SK-N-SH (cell line): ENCODE results near the gene RPAP3. TPM values are rescaled to one million over a fixed set of nuclear protein-coding genes. Genes with fewer than 3 reads are reported as not detected.

Experiments
- CTCF ChIA-PET: fragments of 300-600, 350-600 bp; formaldehyde crosslinking; extraction: SDS; loops from one replicate; lab custom pipeline; 2021; lab: Yijun Ruan, JAX
- POLR2A ChIA-PET: fragments of 350-600 bp; sonication (Branson Sonifier 250); formaldehyde crosslinking; extraction: SDS; loops from one replicate; lab custom pipeline; 2020; ENCODE audit warnings: antibody characterized with exemption, inconsistent platforms; lab: Yijun Ruan, JAX
- DNase-seq: peaks from one replicate; pipeline ENCODE4 v3.0.0; 2012
- H2AFZ ChIP-seq: fragments of 200-600 bp; sonication (generic); 2 replicates; pipeline ENCODE4 v1.8.1; 2016; ENCODE audit warnings: antibody characterized with exemption, mild to moderate bottlenecking, low read depth
- H3F3A ChIP-seq: fragments of 200-600 bp; sonication (generic); replicated peaks from 2 replicates; pipeline ENCODE3; 2016; ENCODE audit warnings: antibody characterized with exemption, mild to moderate bottlenecking; ENCODE audit not compliant: insufficient read depth
- H3K27ac ChIP-seq, 2 experiments: fragments of 200-500 bp in 1 of 2; fragments of 200-600 bp in 1 of 2; sonication (Bioruptor generic) in 1 of 2; sonication (generic), shearing (Covaris generic) in 1 of 2; 2 replicates each; pipeline versions ENCODE4 v1.5.1 to v1.6.1; 2014 to 2016; ENCODE audit warnings: low read depth in 2 of 2, inconsistent platforms in 1 of 2, low read length in 1 of 2, mild to moderate bottlenecking in 1 of 2, mixed read lengths in 1 of 2
- H3K27me3 ChIP-seq: fragments of 200-600 bp; sonication (generic), shearing (Covaris generic); 2 replicates; pipeline ENCODE4 v1.6.1; 2016; ENCODE audit warnings: mixed run types; ENCODE audit not compliant: insufficient read depth
- H3K36me3 ChIP-seq, 2 experiments: fragments of 200-500 bp in 1 of 2; fragments of 200-600 bp in 1 of 2; sonication (Bioruptor generic) in 1 of 2; sonication (generic) in 1 of 2; replicated peaks in 1 of 2; 2 replicates each; pipeline versions ENCODE3 to v1.5.1; 2014 to 2016; ENCODE audit warnings: low read length in 1 of 2, mild to moderate bottlenecking in 1 of 2; ENCODE audit not compliant: insufficient read depth in 2 of 2, control insufficient read depth in 1 of 2
- H3K4me1 ChIP-seq, 2 experiments: fragments of 200-500 bp in 1 of 2; fragments of 200-600 bp in 1 of 2; sonication (Bioruptor generic) in 1 of 2; sonication (generic), shearing (Covaris generic) in 1 of 2; 2 replicates each; pipeline versions ENCODE4 v1.5.1 to v1.6.1; 2014 to 2016; ENCODE audit warnings: low read depth in 1 of 2, low read length in 1 of 2, mixed run types in 1 of 2; ENCODE audit not compliant: insufficient read depth in 2 of 2, control insufficient read depth in 1 of 2
- H3K4me2 ChIP-seq: fragments of 200-600 bp; sonication (generic), shearing (Covaris generic); 2 replicates; pipeline ENCODE4 v1.6.1; 2017; ENCODE audit warnings: mixed run types
- H3K4me3 ChIP-seq, 2 experiments: fragments of 200-500 bp in 1 of 2; fragments of 200-600 bp in 1 of 2; sonication (Bioruptor generic) in 1 of 2; sonication (generic), shearing (Covaris generic) in 1 of 2; 2 replicates each; pipeline versions ENCODE4 v1.5.1 to v1.8.1; 2014 to 2016; ENCODE audit warnings: low read depth in 2 of 2, inconsistent platforms in 1 of 2, low read length in 1 of 2, mild to moderate bottlenecking in 1 of 2, mixed read lengths in 1 of 2, moderate library complexity in 1 of 2
- H3K79me2 ChIP-seq: fragments of 200-600 bp; sonication (generic); 2 replicates; pipeline ENCODE4 v1.8.1; 2017; ENCODE audit warnings: mild to moderate bottlenecking; ENCODE audit not compliant: insufficient read depth
- H3K9ac ChIP-seq: fragments of 200-600 bp; sonication (generic); 2 replicates; pipeline ENCODE4 v1.6.1; 2017; ENCODE audit warnings: mixed run types
- H3K9me2 ChIP-seq: fragments of 200-600 bp; sonication (generic); 2 replicates; pipeline ENCODE4 v1.6.1; 2017; ENCODE audit warnings: mixed run types
- H3K9me3 ChIP-seq: fragments of 200-600 bp; sonication (generic); 2 replicates; pipeline ENCODE4 v1.6.1; 2017; ENCODE audit warnings: mixed run types, mild to moderate bottlenecking, moderate library complexity
- H4K20me1 ChIP-seq: fragments of 200-600 bp; sonication (generic); 2 replicates; pipeline ENCODE4 v1.6.1; 2017; ENCODE audit warnings: mild to moderate bottlenecking, mixed run types; ENCODE audit not compliant: insufficient read depth
- ELF1 ChIP-seq: IDR thresholded peaks from 2 replicates; pipeline ENCODE4 v1.4.0; 2012
- FOXJ3 ChIP-seq: sonication (generic); formaldehyde crosslinking; IDR thresholded peaks from 2 replicates; pipeline ENCODE4 v1.5.1; 2020; ENCODE audit warnings: mild to moderate bottlenecking, missing genetic modification reagents
- JUND ChIP-seq: IDR thresholded peaks from 2 replicates; pipeline ENCODE4 v1.4.0; 2012
- MXI1 ChIP-seq: IDR thresholded peaks from 2 replicates; pipeline ENCODE4 v1.6.1; 2012; ENCODE audit warnings: mild to moderate bottlenecking, low read depth, low read length, improper control_type of control experiment
- NFIC ChIP-seq: IDR thresholded peaks from 2 replicates; pipeline ENCODE4 v1.4.0; 2012; ENCODE audit warnings: borderline replicate concordance
- RFX5 ChIP-seq: IDR thresholded peaks from 2 replicates; pipeline ENCODE4 v1.6.1; 2012; ENCODE audit warnings: mild to moderate bottlenecking, improper control_type of control experiment, low read length
- RXRA ChIP-seq: IDR thresholded peaks from 2 replicates; pipeline ENCODE4 v1.4.0; 2012; ENCODE audit warnings: low read depth, mild to moderate bottlenecking, borderline replicate concordance
- WGBS: methylation state at CpG from one replicate; pipeline ENCODE4 v1.1.6; 2017; ENCODE audit warnings: low lambda C conversion rate; 5-methylcytosine and 5-hydroxymethylcytosine counted together
- polyA plus RNA-seq, 3 experiments: library from polyadenylated mRNA; depleted of rRNA; stranded (reverse); fragments of >200 nt; gene quantifications; 2 replicates each; pipeline ENCODE4 v1.2.3, GENCODE V29; 2012
- TF ChIP-seq, protein P1 (sequence below): fragments of 200-600 bp; sonication (generic); IDR thresholded peaks from 2 replicates; pipeline ENCODE4 v1.6.1; 2017; ENCODE audit warnings: antibody characterized with exemption, mild to moderate bottlenecking, moderate library complexity
- TF ChIP-seq, protein P2 (sequence below): IDR thresholded peaks from 2 replicates; pipeline ENCODE4 v1.6.1; 2012; ENCODE audit warnings: mild to moderate bottlenecking, low read depth, low read length, moderate library complexity
- TF ChIP-seq, protein P3 (sequence below): fragments of 150-350 bp; IDR thresholded peaks from 2 replicates; pipeline ENCODE4 v1.6.1; 2017; ENCODE audit warnings: antibody characterized with exemption, low read length, low read depth, borderline replicate concordance

RPAP3 gene
- polyA plus RNA-seq, 1 of the 3 experiments (the other 2 are of a cell fraction) = 6.7 TPM

DNA sequence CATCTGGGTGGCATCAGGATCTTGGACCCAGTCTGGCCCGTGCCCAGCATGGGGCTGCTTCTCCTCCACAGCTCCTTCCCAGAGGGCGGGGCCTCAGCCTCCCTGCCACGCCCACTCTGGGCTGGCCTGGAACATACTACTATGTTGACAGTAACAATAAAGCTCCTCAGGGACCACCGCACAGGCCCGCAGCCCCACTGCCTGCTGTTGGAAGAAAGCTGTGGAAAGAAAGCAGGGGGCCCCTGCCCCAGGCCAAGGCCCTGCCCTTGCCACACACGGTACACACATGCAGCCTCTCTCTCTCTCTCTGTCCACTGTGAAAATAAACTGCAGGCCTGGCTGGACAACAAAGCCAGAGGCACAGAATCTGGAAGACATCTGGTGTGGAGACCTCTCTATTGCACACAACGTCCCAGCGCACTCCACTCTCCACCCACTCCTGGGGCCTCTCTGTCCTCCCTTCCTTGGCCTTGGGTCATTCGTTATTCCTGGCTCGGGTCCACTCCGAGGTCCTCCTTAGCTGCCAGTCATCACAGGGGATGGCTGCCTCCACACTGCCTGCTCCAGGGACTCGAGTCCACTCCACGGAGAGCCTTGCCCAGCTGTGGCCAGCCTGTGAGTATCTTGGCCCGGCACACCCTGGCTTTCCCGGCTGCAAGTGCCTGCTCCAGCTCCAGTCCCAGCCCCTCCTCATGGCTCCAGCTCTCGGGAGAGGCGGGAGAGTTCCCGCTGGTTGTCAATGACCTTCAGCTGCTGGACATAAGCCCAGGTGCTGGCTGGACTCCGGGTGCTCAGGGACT lies 31.2 kb upstream of the RPAP3 start (continued):
- no peak for TF ChIP-seq RFX5
- TF ChIP-seq, protein P1, sequence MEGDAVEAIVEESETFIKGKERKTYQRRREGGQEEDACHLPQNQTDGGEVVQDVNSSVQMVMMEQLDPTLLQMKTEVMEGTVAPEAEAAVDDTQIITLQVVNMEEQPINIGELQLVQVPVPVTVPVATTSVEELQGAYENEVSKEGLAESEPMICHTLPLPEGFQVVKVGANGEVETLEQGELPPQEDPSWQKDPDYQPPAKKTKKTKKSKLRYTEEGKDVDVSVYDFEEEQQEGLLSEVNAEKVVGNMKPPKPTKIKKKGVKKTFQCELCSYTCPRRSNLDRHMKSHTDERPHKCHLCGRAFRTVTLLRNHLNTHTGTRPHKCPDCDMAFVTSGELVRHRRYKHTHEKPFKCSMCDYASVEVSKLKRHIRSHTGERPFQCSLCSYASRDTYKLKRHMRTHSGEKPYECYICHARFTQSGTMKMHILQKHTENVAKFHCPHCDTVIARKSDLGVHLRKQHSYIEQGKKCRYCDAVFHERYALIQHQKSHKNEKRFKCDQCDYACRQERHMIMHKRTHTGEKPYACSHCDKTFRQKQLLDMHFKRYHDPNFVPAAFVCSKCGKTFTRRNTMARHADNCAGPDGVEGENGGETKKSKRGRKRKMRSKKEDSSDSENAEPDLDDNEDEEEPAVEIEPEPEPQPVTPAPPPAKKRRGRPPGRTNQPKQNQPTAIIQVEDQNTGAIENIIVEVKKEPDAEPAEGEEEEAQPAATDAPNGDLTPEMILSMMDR = no peak
- TF ChIP-seq, protein P2, sequence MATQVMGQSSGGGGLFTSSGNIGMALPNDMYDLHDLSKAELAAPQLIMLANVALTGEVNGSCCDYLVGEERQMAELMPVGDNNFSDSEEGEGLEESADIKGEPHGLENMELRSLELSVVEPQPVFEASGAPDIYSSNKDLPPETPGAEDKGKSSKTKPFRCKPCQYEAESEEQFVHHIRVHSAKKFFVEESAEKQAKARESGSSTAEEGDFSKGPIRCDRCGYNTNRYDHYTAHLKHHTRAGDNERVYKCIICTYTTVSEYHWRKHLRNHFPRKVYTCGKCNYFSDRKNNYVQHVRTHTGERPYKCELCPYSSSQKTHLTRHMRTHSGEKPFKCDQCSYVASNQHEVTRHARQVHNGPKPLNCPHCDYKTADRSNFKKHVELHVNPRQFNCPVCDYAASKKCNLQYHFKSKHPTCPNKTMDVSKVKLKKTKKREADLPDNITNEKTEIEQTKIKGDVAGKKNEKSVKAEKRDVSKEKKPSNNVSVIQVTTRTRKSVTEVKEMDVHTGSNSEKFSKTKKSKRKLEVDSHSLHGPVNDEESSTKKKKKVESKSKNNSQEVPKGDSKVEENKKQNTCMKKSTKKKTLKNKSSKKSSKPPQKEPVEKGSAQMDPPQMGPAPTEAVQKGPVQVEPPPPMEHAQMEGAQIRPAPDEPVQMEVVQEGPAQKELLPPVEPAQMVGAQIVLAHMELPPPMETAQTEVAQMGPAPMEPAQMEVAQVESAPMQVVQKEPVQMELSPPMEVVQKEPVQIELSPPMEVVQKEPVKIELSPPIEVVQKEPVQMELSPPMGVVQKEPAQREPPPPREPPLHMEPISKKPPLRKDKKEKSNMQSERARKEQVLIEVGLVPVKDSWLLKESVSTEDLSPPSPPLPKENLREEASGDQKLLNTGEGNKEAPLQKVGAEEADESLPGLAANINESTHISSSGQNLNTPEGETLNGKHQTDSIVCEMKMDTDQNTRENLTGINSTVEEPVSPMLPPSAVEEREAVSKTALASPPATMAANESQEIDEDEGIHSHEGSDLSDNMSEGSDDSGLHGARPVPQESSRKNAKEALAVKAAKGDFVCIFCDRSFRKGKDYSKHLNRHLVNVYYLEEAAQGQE = no peak

DNA sequence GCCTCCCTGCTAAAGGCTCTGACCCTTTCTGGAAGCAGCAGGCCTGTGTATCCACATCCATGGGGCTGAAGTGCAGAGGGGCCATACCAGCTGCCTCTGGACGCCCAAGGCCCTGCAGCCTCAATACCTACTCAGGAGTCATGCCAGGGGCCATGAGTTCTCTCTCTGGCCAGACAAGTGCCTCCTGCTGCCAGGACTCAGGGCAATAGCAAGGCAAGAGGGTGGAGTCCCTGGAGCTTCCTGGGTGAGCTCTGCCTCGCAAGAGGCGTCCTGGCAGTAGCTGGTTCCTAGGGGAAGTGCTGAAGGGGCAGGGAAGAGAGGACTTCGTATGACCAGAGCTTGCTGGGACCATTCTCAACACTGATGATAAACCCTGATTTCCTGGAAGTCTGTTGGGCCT lies 30.4 kb upstream of the RPAP3 start:
- Histone ChIP-seq H3K4me3 (no peak overlapping the region; a peak in 1 of 4 replicates), H3K27ac (peak overlapping the region in 1 of 2 experiments; percentile 94; a peak in 2 of 4 replicates)
- no peak for TF ChIP-seq ELF1
- TF ChIP-seq, all 33 proteins: peak for 0
- Histone ChIP-seq H4K20me1 (no peaks in the 10 kb centered on the region), H3K79me2 (no peaks in the 10 kb centered on the region), H3F3A (no peaks in the 10 kb centered on the region), H2AFZ (no peak overlapping the region), H3K36me3 (no peaks in the 10 kb centered on the region), H3K9me2 (no peaks in the 10 kb centered on the region), H3K4me1 (peaks cover 12 to 55% of the 10 kb centered on the region in 2 experiments; a peak in 2 of 4 replicates), H3K9ac (no peak overlapping the region), H3K4me2 (no peak overlapping the region), H3K9me3 (no peaks in the 10 kb centered on the region), H3K27me3 (no peaks in the 10 kb centered on the region)
- ChIA-PET CTCF (interaction anchor here (0.7 to 43.0 kb wide), 12 partner anchors 8 to 453 kb away, joined by 3 to 1294 read pairs (median 5); partner anchors contain the start of genes ENDOU, RAPGEF3, RPAP3 and SLC48A1), POLR2A (interaction anchor here (1.2 to 2.1 kb wide), 7 partner anchors 19 to 92 kb away, joined by 3 to 10 read pairs (median 6); no protein-coding TSS in a partner anchor)
- DNase-seq = peak; percentile 12
- WGBS = 79% methylated on average over 3 of the region's 4 CpGs

DNA sequence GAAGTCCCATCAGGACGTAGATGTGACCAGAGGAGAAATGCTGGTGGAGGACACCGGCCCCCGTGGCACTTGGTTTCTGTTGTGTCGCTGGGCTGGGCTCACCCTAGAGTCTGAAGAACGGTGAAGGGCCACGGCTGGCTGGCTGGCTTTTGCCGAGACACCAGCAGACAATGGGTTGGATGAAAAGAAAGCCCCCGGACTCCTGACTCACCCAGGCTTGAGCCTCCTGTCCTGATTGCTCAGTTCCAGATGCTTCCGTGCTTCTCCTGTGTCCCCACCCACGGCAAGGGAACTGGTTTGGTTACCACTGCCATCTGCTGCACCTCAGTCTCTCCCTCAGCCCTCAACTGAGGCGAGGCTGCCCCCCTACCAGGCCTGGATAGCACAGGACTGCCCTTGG lies 29.8 kb upstream of the RPAP3 start:
- H3F3A ChIP-seq = no peaks in the 10 kb centered on the region
- no peak overlapping the region for H2AFZ ChIP-seq
- H3K27ac ChIP-seq = peak overlapping the region in 1 of 2 experiments; percentile 94; a peak in 1 of 4 replicates
- peaks cover 7 to 50% of the 10 kb centered on the region in 2 experiments; a peak in 2 of 4 replicates for H3K4me1 ChIP-seq
- H3K27me3 ChIP-seq = no peaks in the 10 kb centered on the region
- no peaks in the 10 kb centered on the region for H3K79me2 ChIP-seq
- DNase-seq = no peak
- H3K4me3 ChIP-seq = no peak overlapping the region
- H3K4me2 ChIP-seq = no peak overlapping the region
- H3K9me3 ChIP-seq = no peaks in the 10 kb centered on the region
- H3K9me2 ChIP-seq = no peaks in the 10 kb centered on the region
- POLR2A ChIA-PET = interaction anchor here (1.2 to 1.9 kb wide), 2 partner anchors 34 to 53 kb away, joined by 3 to 7 read pairs; no protein-coding TSS in a partner anchor
- CTCF ChIA-PET = interaction anchor here (1.5 to 43.0 kb wide), 9 partner anchors 9 to 454 kb away, joined by 3 to 1294 read pairs (median 20); partner anchors contain the start of genes ENDOU, RAPGEF3, RPAP3 and SLC48A1
- 80% methylated on average over 10 of the region's 11 CpGs for WGBS
- H3K36me3 ChIP-seq = no peaks in the 10 kb centered on the region
- H3K9ac ChIP-seq = no peak overlapping the region
- no peaks in the 10 kb centered on the region for H4K20me1 ChIP-seq
- TF ChIP-seq JUND (no peak), NFIC (no peak), RXRA (no peak), FOXJ3 (CRISPR knock-in tag) (no peak), MXI1 (no peak), RFX5 (no peak)
- TF ChIP-seq, protein P3, sequence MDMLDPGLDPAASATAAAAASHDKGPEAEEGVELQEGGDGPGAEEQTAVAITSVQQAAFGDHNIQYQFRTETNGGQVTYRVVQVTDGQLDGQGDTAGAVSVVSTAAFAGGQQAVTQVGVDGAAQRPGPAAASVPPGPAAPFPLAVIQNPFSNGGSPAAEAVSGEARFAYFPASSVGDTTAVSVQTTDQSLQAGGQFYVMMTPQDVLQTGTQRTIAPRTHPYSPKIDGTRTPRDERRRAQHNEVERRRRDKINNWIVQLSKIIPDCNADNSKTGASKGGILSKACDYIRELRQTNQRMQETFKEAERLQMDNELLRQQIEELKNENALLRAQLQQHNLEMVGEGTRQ = no peak
- TF ChIP-seq, protein P2 = no peak
